ENCODE data around the gene ULK2.

Gene ULK2

GRCh38 chr17:19787733-19788357 lies 79.9 kb downstream of the ULK2 start:
- ATAC-seq = no peak
- TF ChIP-seq ZC3H10 (CRISPR knock-in tag; IDR thresholded peaks at IDR 0.05) (no peak), PATZ1 (CRISPR knock-in tag; IDR thresholded peaks at IDR 0.05; ENCODE audit: borderline replicate concordance) (no peak), ZNF70 (CRISPR knock-in tag; IDR thresholded peaks at IDR 0.05) (no peak), TCF4 (CRISPR knock-in tag; IDR thresholded peaks at IDR 0.05; ENCODE audit: borderline replicate concordance) (no peak), BACH2 (CRISPR knock-in tag; IDR thresholded peaks at IDR 0.05; ENCODE audit: borderline replicate concordance) (no peak), RARB (CRISPR knock-in tag; IDR thresholded peaks at IDR 0.05) (no peak), ZFP3 (CRISPR knock-in tag; IDR thresholded peaks at IDR 0.05) (no peak), CSDC2 (CRISPR knock-in tag; IDR thresholded peaks at IDR 0.05) (no peak), POU6F1 (CRISPR knock-in tag; IDR thresholded peaks at IDR 0.05; ENCODE audit: borderline replicate concordance, low read depth) (no peak), ZNF8 (CRISPR knock-in tag; IDR thresholded peaks at IDR 0.05) (no peak), ARNTL (CRISPR knock-in tag; IDR thresholded peaks at IDR 0.05; ENCODE audit: borderline replicate concordance, low read depth) (no peak)

- no peak for TF ChIP-seq ZNF565 (CRISPR knock-in tag; conservative IDR thresholded peaks at IDR 0.05; ENCODE audit: low read depth)
- no peak for TF ChIP-seq RARB (CRISPR knock-in tag; IDR thresholded peaks at IDR 0.05)
- TF ChIP-seq OSR1 (CRISPR knock-in tag; IDR thresholded peaks at IDR 0.05) = no peak
- TF ChIP-seq TSHZ2 (CRISPR knock-in tag; IDR thresholded peaks at IDR 0.05) = no peak
- TF ChIP-seq SNAI2 (CRISPR knock-in tag; IDR thresholded peaks at IDR 0.05) = no peak
- TF ChIP-seq ZFP30 (CRISPR knock-in tag; IDR thresholded peaks at IDR 0.05) = no peak
- no peak for TF ChIP-seq ZNF70 (CRISPR knock-in tag; IDR thresholded peaks at IDR 0.05)
- TF ChIP-seq ISL1 (CRISPR knock-in tag; IDR thresholded peaks at IDR 0.05) = no peak
- no peak for TF ChIP-seq ZNF8 (CRISPR knock-in tag; IDR thresholded peaks at IDR 0.05)
- no peak for TF ChIP-seq ZFP3 (CRISPR knock-in tag; IDR thresholded peaks at IDR 0.05)
- no peak for TF ChIP-seq PPARA (CRISPR knock-in tag; IDR thresholded peaks at IDR 0.05; ENCODE audit: borderline replicate concordance)
- no peak for TF ChIP-seq TOX (CRISPR knock-in tag; IDR thresholded peaks at IDR 0.05; ENCODE audit: borderline replicate concordance)
- TF ChIP-seq ZC3H10 (CRISPR knock-in tag; IDR thresholded peaks at IDR 0.05) = no peak
- TF ChIP-seq GLIS3 (CRISPR knock-in tag; IDR thresholded peaks at IDR 0.05) = no peak
- TF ChIP-seq BACH2 (CRISPR knock-in tag; IDR thresholded peaks at IDR 0.05; ENCODE audit: borderline replicate concordance) = no peak
- no peak for TF ChIP-seq CSRNP3 (CRISPR knock-in tag; IDR thresholded peaks at IDR 0.05)
- TF ChIP-seq CREB5 (CRISPR knock-in tag; IDR thresholded peaks at IDR 0.05; ENCODE audit: low read depth) = no peak
- TF ChIP-seq PATZ1 (CRISPR knock-in tag; IDR thresholded peaks at IDR 0.05; ENCODE audit: borderline replicate concordance) = no peak
- TF ChIP-seq ARNTL (CRISPR knock-in tag; IDR thresholded peaks at IDR 0.05; ENCODE audit: borderline replicate concordance, low read depth) = no peak
- ATAC-seq = no peak
These were observed 81.9 kb downstream of the ULK2 start for GRCh38 chr17:19785854-19786253.

Measured in SK-N-SH treated with all-trans-retinoic acid at 6 μM for 48 hours (cell line).